ENCODE data around the gene SNTB2.

DNA sequence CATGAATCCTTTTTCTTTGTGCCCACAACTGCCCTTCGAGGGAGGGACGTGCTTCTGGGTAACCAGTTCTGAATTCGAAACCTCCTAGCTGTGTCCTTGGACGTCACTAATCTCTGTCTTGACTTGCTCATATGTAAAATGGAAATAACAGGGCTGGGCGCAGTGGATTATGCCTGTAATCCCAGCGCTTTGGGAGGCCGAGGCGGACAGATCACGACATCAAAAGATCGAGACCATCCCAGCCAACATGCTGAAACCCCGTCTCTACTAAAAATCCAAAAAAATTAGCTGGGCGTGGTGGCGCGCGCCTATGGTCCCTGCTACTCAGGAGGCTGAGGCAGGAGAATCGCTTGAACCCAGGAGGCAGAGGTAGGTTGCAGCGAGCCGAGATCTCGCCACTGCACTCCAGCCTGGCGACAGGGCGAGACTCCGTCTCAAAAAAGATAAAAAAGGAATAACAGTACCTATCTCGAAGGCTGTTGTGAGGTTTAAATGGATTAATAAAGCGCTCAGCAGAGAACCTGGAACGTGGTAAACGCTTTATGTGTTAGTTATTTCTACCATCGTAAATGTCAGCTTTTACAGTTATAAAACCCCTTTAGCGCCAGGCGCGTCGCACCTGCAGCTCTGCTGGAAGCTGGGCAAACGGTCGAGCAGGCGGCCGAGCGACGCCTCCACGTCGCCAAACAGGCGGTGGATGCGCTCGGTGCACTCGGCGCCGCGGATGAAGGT lies 151.8 kb downstream of the SNTB2 start:
- TF ChIP-seq, protein P1, sequence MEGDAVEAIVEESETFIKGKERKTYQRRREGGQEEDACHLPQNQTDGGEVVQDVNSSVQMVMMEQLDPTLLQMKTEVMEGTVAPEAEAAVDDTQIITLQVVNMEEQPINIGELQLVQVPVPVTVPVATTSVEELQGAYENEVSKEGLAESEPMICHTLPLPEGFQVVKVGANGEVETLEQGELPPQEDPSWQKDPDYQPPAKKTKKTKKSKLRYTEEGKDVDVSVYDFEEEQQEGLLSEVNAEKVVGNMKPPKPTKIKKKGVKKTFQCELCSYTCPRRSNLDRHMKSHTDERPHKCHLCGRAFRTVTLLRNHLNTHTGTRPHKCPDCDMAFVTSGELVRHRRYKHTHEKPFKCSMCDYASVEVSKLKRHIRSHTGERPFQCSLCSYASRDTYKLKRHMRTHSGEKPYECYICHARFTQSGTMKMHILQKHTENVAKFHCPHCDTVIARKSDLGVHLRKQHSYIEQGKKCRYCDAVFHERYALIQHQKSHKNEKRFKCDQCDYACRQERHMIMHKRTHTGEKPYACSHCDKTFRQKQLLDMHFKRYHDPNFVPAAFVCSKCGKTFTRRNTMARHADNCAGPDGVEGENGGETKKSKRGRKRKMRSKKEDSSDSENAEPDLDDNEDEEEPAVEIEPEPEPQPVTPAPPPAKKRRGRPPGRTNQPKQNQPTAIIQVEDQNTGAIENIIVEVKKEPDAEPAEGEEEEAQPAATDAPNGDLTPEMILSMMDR (IDR thresholded peaks at IDR 0.05): no peak
- TF ChIP-seq POLR2AphosphoS5 (IDR thresholded peaks at IDR 0.05): no peak
